Activated B cell treated with CpG ODN at 0.5 μM for 24 hours (primary cell): ENCODE results near the gene TMEM45B. TPM values are rescaled to one million over a fixed set of nuclear protein-coding genes. Genes with fewer than 3 reads are reported as not detected.

Experiments used
- ATAC-seq: fragments of 200-7000 bp; cut with Tn5 transposase; one replicate; pipeline ENCODE4 v1.10.0; 2021; ENCODE audit warnings: low read depth, mild to moderate bottlenecking, moderate library complexity
- CTCF ChIA-PET: fragments of 350-600 bp; sonication (Branson Sonifier 250); formaldehyde crosslinking; loops from one replicate; lab custom pipeline; 2021; ENCODE audit warnings: antibody characterized with exemption; lab: Charles Lee
- POLR2A ChIA-PET: fragments of 350-600 bp; sonication (Branson Sonifier 250); formaldehyde crosslinking; loops from one replicate; lab custom pipeline; 2021; ENCODE audit warnings: antibody characterized with exemption; lab: Charles Lee
- DNase-seq: peaks from one replicate; pipeline ENCODE4 v3.0.0; 2022
- H3K27ac Mint-ChIP-seq: one replicate; pipeline ENCODE4 v1.8.0; 2020; ENCODE audit warnings: mixed read lengths
- H3K27me3 Mint-ChIP-seq: one replicate; pipeline ENCODE4 v1.8.0; 2021; ENCODE audit warnings: mixed read lengths
- H3K36me3 Mint-ChIP-seq: one replicate; pipeline ENCODE4 v1.8.0; 2021; ENCODE audit warnings: low read depth, mixed read lengths
- H3K4me1 Mint-ChIP-seq: one replicate; pipeline ENCODE4 v1.8.0; 2021; ENCODE audit warnings: mixed read lengths
- H3K4me3 Mint-ChIP-seq: one replicate; pipeline ENCODE4 v1.8.0; 2020; ENCODE audit warnings: mild to moderate bottlenecking, mixed read lengths
- H3K9me3 Mint-ChIP-seq: one replicate; pipeline ENCODE4 v1.8.0; 2020; ENCODE audit warnings: mixed read lengths
- CTCF ChIP-seq: fragments of 200-600 bp; IDR thresholded peaks from one replicate; pipeline ENCODE4 v1.8.0; 2022; ENCODE audit warnings: antibody characterized with exemption, mild to moderate bottlenecking
- intact Hi-C: fragments of 100-400 bp; cut with micrococcal nuclease; formaldehyde crosslinking; loops from one replicate; pipeline ENCODE4 v1.15.1; 2024
- total RNA-seq: library from RNA; stranded (reverse); gene quantifications from 2 replicates; pipeline ENCODE4 v1.2.3, GENCODE V29; 2022

Gene TMEM45B
- total RNA-seq, 1 donor from 2014 or later = not detected

- H3K27ac Mint-ChIP-seq = no peak overlapping the region
- no peaks in the 10 kb centered on the region for H3K27me3 Mint-ChIP-seq
- H3K9me3 Mint-ChIP-seq = no peaks in the 10 kb centered on the region
- TF ChIP-seq CTCF = no peak
- intact Hi-C loops = no loop called here
- ATAC-seq = no peak
- peaks cover 96% of the 10 kb centered on the region for H3K36me3 Mint-ChIP-seq
- CTCF ChIA-PET = no interaction called here
- no peak overlapping the region for H3K4me3 Mint-ChIP-seq
- H3K4me1 Mint-ChIP-seq = no peaks in the 10 kb centered on the region
- POLR2A ChIA-PET = interaction anchor here (0.5 to 1.1 kb wide), 3 partner anchors 24 to 916 kb away, joined by 3 read pairs; partner anchors contain the start of genes NFRKB and PRDM10
- no peak for DNase-seq
Observed at GRCh38 chr11:129871914-129872313, 56.3 kb downstream of the TMEM45B start.

GRCh38 chr11:129880311-129880710 is 64.7 kb downstream of the TMEM45B start:
- no peaks in the 10 kb centered on the region for H3K9me3 Mint-ChIP-seq
- ATAC-seq (no peak), DNase-seq (no peak)
- TF ChIP-seq CTCF = no peak
- H3K36me3 Mint-ChIP-seq = peaks cover 93% of the 10 kb centered on the region
- H3K4me1 Mint-ChIP-seq = no peaks in the 10 kb centered on the region
- CTCF ChIA-PET = interaction anchor here (3.1 kb wide), 1 partner anchor 251 kb away, joined by 30 read pairs; no protein-coding TSS in a partner anchor
- POLR2A ChIA-PET = no interaction called here
- H3K27ac Mint-ChIP-seq = no peak overlapping the region
- intact Hi-C loops = no loop called here
- no peaks in the 10 kb centered on the region for H3K27me3 Mint-ChIP-seq
- no peak overlapping the region for H3K4me3 Mint-ChIP-seq

GRCh38 chr11:129881570-129882170 is 66.0 kb downstream of the TMEM45B start:
- DNase-seq (no peak), ATAC-seq (peak; percentile 52)
- no peaks in the 10 kb centered on the region for H3K9me3 Mint-ChIP-seq
- no peaks in the 10 kb centered on the region for H3K4me1 Mint-ChIP-seq
- TF ChIP-seq CTCF = no peak
- H3K4me3 Mint-ChIP-seq = no peak overlapping the region
- intact Hi-C loops = loop anchor here (1.0 kb wide), 1 partner anchor 251 kb away; no protein-coding TSS in a partner anchor
- ChIA-PET POLR2A (no interaction called here), CTCF (interaction anchor here (1.6 to 3.1 kb wide), 2 partner anchors 42 to 250 kb away, joined by 3 to 30 read pairs; no protein-coding TSS in a partner anchor)
- no peaks in the 10 kb centered on the region for H3K27me3 Mint-ChIP-seq
- H3K36me3 Mint-ChIP-seq = peaks cover 94% of the 10 kb centered on the region
- H3K27ac Mint-ChIP-seq = no peak overlapping the region

GRCh38 chr11:129884581-129884980 is 68.9 kb downstream of the TMEM45B start:
- CTCF ChIA-PET = no interaction called here
- no peak for ATAC-seq
- Mint-ChIP-seq H3K9me3 (no peaks in the 10 kb centered on the region), H3K27me3 (no peaks in the 10 kb centered on the region), H3K36me3 (peaks cover 89% of the 10 kb centered on the region), H3K27ac (no peak overlapping the region), H3K4me1 (no peaks in the 10 kb centered on the region), H3K4me3 (no peak overlapping the region)
- TF ChIP-seq CTCF = no peak
- DNase-seq = no peak
- POLR2A ChIA-PET = no interaction called here
- intact Hi-C loops = no loop called here

GRCh38 chr11:129885381-129885780 is 69.7 kb downstream of the TMEM45B start:
- Mint-ChIP-seq H3K27ac (no peak overlapping the region), H3K9me3 (no peaks in the 10 kb centered on the region), H3K36me3 (peaks cover 91% of the 10 kb centered on the region), H3K4me1 (no peaks in the 10 kb centered on the region), H3K4me3 (no peak overlapping the region), H3K27me3 (no peaks in the 10 kb centered on the region)
- ChIA-PET CTCF (no interaction called here), POLR2A (no interaction called here)
- intact Hi-C loops = no loop called here
- DNase-seq (no peak), ATAC-seq (no peak)
- no peak for TF ChIP-seq CTCF
